GM12878 (cell line): Measurements from ENCODE around the gene PLEKHM1. TPM values are rescaled to one million over a fixed set of nuclear protein-coding genes. Genes with fewer than 3 reads are reported as not detected.

Experiments
- ASH2L ChIP-seq: fragments of 300-600, 200-600 bp; sonication (generic); IDR thresholded peaks from 2 replicates; pipeline ENCODE4 v1.6.1; 2017; ENCODE audit warnings: low read depth, mild to moderate bottlenecking, borderline replicate concordance
- IKZF2 ChIP-seq, 2 experiments: fragments of 450-650 bp; IDR thresholded peaks; 2 replicates each; pipeline ENCODE4 v1.6.1; 2017; ENCODE audit warnings: mild to moderate bottlenecking in 2 of 2, moderate library complexity in 2 of 2
- JUND ChIP-seq: IDR thresholded peaks from 2 replicates; pipeline ENCODE4 v1.6.1; 2012; ENCODE audit warnings: low read depth, mild to moderate bottlenecking, low read length, improper control_type of control experiment, moderate library complexity
- MEF2B ChIP-seq: fragments of 450-650 bp; IDR thresholded peaks from 2 replicates; pipeline ENCODE4 v1.6.1; 2018; ENCODE audit warnings: mild to moderate bottlenecking, moderate library complexity; ENCODE audit not compliant: partially characterized antibody, poor library complexity, severe bottlenecking
- MTA2 ChIP-seq: fragments of 450-650 bp; IDR thresholded peaks from 2 replicates; pipeline ENCODE4 v1.6.1; 2016; ENCODE audit warnings: low read depth, mild to moderate bottlenecking, moderate library complexity
- NFXL1 ChIP-seq: fragments of 450-650 bp; IDR thresholded peaks from 2 replicates; pipeline ENCODE4 v1.6.1; 2017; ENCODE audit warnings: antibody characterized with exemption, mild to moderate bottlenecking, borderline replicate concordance
- NR2F1 ChIP-seq: fragments of 450-650 bp; conservative IDR thresholded peaks from 2 replicates; pipeline ENCODE4 v1.6.1; 2017; ENCODE audit warnings: mild to moderate bottlenecking
- POU2F2 ChIP-seq: IDR thresholded peaks from 3 replicates; pipeline ENCODE4 v1.6.1; 2011; ENCODE audit warnings: low read depth, mild to moderate bottlenecking, low read length, borderline replicate concordance
- RFX5 ChIP-seq: IDR thresholded peaks from 2 replicates; pipeline ENCODE4 v1.6.1; 2011; ENCODE audit warnings: low read depth, low read length, improper control_type of control experiment
- SMC3 ChIP-seq: IDR thresholded peaks from 2 replicates; pipeline ENCODE4 v1.6.1; 2011; ENCODE audit warnings: low read length, improper control_type of control experiment, borderline replicate concordance
- SPI1 ChIP-seq: IDR thresholded peaks from 2 replicates; pipeline ENCODE4 v1.6.1; 2011; ENCODE audit warnings: low read depth, mild to moderate bottlenecking, low read length, moderate library complexity, borderline replicate concordance; ENCODE audit not compliant: insufficient read depth
- TCF7 ChIP-seq: IDR thresholded peaks from 2 replicates; pipeline ENCODE4 v1.6.1; 2014; ENCODE audit warnings: antibody characterized with exemption, borderline replicate concordance
- ZNF217 ChIP-seq: fragments of 450-650 bp; IDR thresholded peaks from 2 replicates; pipeline ENCODE4 v1.6.1; 2017; ENCODE audit warnings: antibody characterized with exemption, mild to moderate bottlenecking
- ZNF622 ChIP-seq: fragments of 450-650 bp; IDR thresholded peaks from 2 replicates; pipeline ENCODE4 v1.6.1; 2017; ENCODE audit warnings: mild to moderate bottlenecking, inconsistent platforms
- polyA plus RNA-seq, 11 experiments: library from polyadenylated mRNA; depleted of rRNA in 4 of 11; unstranded in 6 of 11; stranded (reverse) in 5 of 11; fragments of >200 nt; fragmentation: Nextera tagmentation in 4 of 11; fragmentation: Illumina TruSeq in 1 of 11; extraction: Ambion mirVana in 4 of 11; extraction: Trizol in 1 of 11; gene quantifications; 1 replicate in 1 of 11; 2 replicates in 10 of 11; pipeline versions ENCODE4 v1.2.1 to v1.2.3, GENCODE V29; 2011 to 2016; ENCODE audit warnings: inconsistent platforms in 2 of 11, missing spikeins in 2 of 11, low read depth in 1 of 11
- total RNA-seq, 4 experiments: library from RNA; depleted of rRNA in 3 of 4; stranded (reverse); fragments of >200 nt in 3 of 4; fragmentation: Illumina TruSeq in 1 of 4; extraction: Trizol in 1 of 4; gene quantifications; 2 replicates each; pipeline versions ENCODE4 v1.2.1 to v1.2.3, GENCODE V29; 2013 to 2021
- TF ChIP-seq, protein P1 (sequence below): fragments of 450-650 bp; formaldehyde crosslinking; IDR thresholded peaks from 2 replicates; pipeline ENCODE4 v1.5.0; 2022; ENCODE audit warnings: mild to moderate bottlenecking, missing genetic modification characterization
- TF ChIP-seq, protein P2 (sequence below): fragments of 150-350 bp; IDR thresholded peaks from 2 replicates; pipeline ENCODE4 v1.6.1; 2014; ENCODE audit warnings: mild to moderate bottlenecking, low read depth, low read length
- TF ChIP-seq, protein P3 (sequence below): fragments of 450-650 bp; formaldehyde crosslinking; IDR thresholded peaks from 2 replicates; pipeline ENCODE4 v1.4.0; 2022; ENCODE audit warnings: mild to moderate bottlenecking, moderate library complexity
- TF ChIP-seq, protein P4 (sequence below): fragments of 450-650 bp; IDR thresholded peaks from 2 replicates; pipeline ENCODE4 v1.6.1; 2017; ENCODE audit warnings: low read depth, mild to moderate bottlenecking, moderate library complexity
- TF ChIP-seq, protein P5 (sequence below): fragments of 450-650 bp; IDR thresholded peaks from 2 replicates; pipeline ENCODE4 v1.6.1; 2017; ENCODE audit warnings: mild to moderate bottlenecking

Gene PLEKHM1
- total and polyA plus RNA-seq, 10 of the 15 experiments (the other 5 are each of a cell fraction or from before 2014, with no cell fraction given), result 0.21 to 27.8 (median 9.4) TPM

DNA sequence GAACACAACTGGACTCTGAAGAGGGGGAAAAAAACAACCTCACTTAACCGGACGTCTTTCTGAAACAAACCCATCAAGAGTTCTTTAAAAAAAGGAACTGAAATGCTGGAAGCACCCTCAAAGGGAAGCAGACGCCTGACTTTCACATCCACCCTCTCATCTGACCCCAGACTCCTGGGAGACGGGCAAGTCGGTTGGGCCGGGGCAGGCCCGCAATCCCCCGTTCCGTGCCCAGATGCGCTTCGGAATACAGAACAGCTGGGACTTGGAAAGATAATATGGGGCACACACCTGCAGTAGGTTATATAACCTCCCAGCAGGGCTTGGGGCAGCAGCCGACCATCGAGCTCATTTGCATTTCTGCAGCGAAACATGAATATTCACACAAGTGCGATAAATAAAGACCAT is 61.6 kb downstream of the PLEKHM1 start (continued):
- TF ChIP-seq JUND (no peak), ASH2L (no peak), NFXL1 (no peak), NR2F1 (0 out of 2 replicates have a peak, but pooled peaks have one; percentile 51), MEF2B (peak; percentile 16), ZNF217 (no peak), ZNF622 (no peak), TCF7 (no peak), IKZF2 (IDR thresholded peaks at IDR 0.05) (peak; percentile 86 to 92), SPI1 (peak; percentile 88), POU2F2 (peak; percentile 95; the same call in 2 of the 3 replicates), MTA2 (peak; percentile 34; the same call in 1 of the 2 replicates), SMC3 (no peak), RFX5 (no peak)
- TF ChIP-seq, protein P1, sequence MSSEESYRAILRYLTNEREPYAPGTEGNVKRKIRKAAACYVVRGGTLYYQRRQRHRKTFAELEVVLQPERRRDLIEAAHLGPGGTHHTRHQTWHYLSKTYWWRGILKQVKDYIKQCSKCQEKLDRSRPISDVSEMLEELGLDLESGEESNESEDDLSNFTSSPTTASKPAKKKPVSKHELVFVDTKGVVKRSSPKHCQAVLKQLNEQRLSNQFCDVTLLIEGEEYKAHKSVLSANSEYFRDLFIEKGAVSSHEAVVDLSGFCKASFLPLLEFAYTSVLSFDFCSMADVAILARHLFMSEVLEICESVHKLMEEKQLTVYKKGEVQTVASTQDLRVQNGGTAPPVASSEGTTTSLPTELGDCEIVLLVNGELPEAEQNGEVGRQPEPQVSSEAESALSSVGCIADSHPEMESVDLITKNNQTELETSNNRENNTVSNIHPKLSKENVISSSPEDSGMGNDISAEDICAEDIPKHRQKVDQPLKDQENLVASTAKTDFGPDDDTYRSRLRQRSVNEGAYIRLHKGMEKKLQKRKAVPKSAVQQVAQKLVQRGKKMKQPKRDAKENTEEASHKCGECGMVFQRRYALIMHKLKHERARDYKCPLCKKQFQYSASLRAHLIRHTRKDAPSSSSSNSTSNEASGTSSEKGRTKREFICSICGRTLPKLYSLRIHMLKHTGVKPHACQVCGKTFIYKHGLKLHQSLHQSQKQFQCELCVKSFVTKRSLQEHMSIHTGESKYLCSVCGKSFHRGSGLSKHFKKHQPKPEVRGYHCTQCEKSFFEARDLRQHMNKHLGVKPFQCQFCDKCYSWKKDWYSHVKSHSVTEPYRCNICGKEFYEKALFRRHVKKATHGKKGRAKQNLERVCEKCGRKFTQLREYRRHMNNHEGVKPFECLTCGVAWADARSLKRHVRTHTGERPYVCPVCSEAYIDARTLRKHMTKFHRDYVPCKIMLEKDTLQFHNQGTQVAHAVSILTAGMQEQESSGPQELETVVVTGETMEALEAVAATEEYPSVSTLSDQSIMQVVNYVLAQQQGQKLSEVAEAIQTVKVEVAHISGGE (CRISPR knock-in tag), result no peak
- TF ChIP-seq, protein P2, sequence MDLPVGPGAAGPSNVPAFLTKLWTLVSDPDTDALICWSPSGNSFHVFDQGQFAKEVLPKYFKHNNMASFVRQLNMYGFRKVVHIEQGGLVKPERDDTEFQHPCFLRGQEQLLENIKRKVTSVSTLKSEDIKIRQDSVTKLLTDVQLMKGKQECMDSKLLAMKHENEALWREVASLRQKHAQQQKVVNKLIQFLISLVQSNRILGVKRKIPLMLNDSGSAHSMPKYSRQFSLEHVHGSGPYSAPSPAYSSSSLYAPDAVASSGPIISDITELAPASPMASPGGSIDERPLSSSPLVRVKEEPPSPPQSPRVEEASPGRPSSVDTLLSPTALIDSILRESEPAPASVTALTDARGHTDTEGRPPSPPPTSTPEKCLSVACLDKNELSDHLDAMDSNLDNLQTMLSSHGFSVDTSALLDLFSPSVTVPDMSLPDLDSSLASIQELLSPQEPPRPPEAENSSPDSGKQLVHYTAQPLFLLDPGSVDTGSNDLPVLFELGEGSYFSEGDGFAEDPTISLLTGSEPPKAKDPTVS, result no peak
- TF ChIP-seq, protein P3, sequence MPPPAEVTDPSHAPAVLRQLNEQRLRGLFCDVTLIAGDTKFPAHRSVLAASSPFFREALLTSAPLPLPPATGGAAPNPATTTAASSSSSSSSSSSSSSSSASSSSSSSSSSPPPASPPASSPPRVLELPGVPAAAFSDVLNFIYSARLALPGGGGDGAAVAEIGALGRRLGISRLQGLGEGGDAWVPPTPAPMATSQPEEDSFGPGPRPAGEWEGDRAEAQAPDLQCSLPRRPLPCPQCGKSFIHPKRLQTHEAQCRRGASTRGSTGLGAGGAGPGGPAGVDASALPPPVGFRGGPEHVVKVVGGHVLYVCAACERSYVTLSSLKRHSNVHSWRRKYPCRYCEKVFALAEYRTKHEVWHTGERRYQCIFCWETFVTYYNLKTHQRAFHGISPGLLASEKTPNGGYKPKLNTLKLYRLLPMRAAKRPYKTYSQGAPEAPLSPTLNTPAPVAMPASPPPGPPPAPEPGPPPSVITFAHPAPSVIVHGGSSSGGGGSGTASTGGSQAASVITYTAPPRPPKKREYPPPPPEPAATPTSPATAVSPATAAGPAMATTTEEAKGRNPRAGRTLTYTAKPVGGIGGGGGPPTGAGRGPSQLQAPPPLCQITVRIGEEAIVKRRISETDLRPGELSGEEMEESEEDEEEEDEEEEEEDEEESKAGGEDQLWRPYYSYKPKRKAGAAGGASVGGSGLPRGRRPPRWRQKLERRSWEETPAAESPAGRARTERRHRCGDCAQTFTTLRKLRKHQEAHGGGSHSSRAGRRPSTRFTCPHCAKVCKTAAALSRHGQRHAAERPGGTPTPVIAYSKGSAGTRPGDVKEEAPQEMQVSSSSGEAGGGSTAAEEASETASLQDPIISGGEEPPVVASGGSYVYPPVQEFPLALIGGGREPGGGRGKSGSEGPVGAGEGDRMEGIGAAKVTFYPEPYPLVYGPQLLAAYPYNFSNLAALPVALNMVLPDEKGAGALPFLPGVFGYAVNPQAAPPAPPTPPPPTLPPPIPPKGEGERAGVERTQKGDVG, result no peak
- TF ChIP-seq, protein P4, sequence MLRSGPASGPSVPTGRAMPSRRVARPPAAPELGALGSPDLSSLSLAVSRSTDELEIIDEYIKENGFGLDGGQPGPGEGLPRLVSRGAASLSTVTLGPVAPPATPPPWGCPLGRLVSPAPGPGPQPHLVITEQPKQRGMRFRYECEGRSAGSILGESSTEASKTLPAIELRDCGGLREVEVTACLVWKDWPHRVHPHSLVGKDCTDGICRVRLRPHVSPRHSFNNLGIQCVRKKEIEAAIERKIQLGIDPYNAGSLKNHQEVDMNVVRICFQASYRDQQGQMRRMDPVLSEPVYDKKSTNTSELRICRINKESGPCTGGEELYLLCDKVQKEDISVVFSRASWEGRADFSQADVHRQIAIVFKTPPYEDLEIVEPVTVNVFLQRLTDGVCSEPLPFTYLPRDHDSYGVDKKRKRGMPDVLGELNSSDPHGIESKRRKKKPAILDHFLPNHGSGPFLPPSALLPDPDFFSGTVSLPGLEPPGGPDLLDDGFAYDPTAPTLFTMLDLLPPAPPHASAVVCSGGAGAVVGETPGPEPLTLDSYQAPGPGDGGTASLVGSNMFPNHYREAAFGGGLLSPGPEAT, result peak; percentile 69; the same call in 1 of the 2 replicates
- TF ChIP-seq, protein P5, sequence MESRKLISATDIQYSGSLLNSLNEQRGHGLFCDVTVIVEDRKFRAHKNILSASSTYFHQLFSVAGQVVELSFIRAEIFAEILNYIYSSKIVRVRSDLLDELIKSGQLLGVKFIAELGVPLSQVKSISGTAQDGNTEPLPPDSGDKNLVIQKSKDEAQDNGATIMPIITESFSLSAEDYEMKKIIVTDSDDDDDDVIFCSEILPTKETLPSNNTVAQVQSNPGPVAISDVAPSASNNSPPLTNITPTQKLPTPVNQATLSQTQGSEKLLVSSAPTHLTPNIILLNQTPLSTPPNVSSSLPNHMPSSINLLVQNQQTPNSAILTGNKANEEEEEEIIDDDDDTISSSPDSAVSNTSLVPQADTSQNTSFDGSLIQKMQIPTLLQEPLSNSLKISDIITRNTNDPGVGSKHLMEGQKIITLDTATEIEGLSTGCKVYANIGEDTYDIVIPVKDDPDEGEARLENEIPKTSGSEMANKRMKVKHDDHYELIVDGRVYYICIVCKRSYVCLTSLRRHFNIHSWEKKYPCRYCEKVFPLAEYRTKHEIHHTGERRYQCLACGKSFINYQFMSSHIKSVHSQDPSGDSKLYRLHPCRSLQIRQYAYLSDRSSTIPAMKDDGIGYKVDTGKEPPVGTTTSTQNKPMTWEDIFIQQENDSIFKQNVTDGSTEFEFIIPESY, result no peak
